Thyroid gland (tissue), 4 donors: Measurements from ENCODE around the gene RGPD3.
"Not testable (repeated sequence)": the region's sequence is repeated elsewhere in the genome, so short reads cannot be mapped to it uniquely, and the experiment has no call there.

ENCODE experiments used
- POLR2A ChIP-seq, 2 donors: fragments of 450-650 bp; IDR thresholded peaks; one replicate each; pipeline ENCODE4 v1.6.1; 2017; ENCODE audit warnings: antibody characterized with exemption in 2 of 2, mild to moderate bottlenecking in 2 of 2, moderate library complexity in 1 of 2
- TF ChIP-seq, protein P1 (sequence below), 6 experiments: fragments of 200-600 bp in 3 of 6; fragments of 450-650 bp in 3 of 6; sonication (generic) in 3 of 6; IDR thresholded peaks; one replicate each; pipeline ENCODE4 v1.5.1; 2016 to 2019; ENCODE audit warnings: antibody characterized with exemption in 6 of 6, mild to moderate bottlenecking in 2 of 6, inconsistent platforms in 1 of 6, moderate library complexity in 1 of 6

GRCh38 chr2:106384548-106384947 lies 83.7 kb downstream of the RGPD3 start:
- TF ChIP-seq, protein P1, sequence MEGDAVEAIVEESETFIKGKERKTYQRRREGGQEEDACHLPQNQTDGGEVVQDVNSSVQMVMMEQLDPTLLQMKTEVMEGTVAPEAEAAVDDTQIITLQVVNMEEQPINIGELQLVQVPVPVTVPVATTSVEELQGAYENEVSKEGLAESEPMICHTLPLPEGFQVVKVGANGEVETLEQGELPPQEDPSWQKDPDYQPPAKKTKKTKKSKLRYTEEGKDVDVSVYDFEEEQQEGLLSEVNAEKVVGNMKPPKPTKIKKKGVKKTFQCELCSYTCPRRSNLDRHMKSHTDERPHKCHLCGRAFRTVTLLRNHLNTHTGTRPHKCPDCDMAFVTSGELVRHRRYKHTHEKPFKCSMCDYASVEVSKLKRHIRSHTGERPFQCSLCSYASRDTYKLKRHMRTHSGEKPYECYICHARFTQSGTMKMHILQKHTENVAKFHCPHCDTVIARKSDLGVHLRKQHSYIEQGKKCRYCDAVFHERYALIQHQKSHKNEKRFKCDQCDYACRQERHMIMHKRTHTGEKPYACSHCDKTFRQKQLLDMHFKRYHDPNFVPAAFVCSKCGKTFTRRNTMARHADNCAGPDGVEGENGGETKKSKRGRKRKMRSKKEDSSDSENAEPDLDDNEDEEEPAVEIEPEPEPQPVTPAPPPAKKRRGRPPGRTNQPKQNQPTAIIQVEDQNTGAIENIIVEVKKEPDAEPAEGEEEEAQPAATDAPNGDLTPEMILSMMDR (IDR thresholded peaks at IDR 0.05): not testable (repeated sequence)
- not testable (repeated sequence) for TF ChIP-seq POLR2A (IDR thresholded peaks at IDR 0.05)
